ENCODE results near the gene EIF4G2.
A peak's percentile ranks its signal among the peaks of the same experiment; 100 is the strongest.

- peak; percentile 100 for TF ChIP-seq CTCF (IDR thresholded peaks at IDR 0.05)
- TF ChIP-seq, protein P1, sequence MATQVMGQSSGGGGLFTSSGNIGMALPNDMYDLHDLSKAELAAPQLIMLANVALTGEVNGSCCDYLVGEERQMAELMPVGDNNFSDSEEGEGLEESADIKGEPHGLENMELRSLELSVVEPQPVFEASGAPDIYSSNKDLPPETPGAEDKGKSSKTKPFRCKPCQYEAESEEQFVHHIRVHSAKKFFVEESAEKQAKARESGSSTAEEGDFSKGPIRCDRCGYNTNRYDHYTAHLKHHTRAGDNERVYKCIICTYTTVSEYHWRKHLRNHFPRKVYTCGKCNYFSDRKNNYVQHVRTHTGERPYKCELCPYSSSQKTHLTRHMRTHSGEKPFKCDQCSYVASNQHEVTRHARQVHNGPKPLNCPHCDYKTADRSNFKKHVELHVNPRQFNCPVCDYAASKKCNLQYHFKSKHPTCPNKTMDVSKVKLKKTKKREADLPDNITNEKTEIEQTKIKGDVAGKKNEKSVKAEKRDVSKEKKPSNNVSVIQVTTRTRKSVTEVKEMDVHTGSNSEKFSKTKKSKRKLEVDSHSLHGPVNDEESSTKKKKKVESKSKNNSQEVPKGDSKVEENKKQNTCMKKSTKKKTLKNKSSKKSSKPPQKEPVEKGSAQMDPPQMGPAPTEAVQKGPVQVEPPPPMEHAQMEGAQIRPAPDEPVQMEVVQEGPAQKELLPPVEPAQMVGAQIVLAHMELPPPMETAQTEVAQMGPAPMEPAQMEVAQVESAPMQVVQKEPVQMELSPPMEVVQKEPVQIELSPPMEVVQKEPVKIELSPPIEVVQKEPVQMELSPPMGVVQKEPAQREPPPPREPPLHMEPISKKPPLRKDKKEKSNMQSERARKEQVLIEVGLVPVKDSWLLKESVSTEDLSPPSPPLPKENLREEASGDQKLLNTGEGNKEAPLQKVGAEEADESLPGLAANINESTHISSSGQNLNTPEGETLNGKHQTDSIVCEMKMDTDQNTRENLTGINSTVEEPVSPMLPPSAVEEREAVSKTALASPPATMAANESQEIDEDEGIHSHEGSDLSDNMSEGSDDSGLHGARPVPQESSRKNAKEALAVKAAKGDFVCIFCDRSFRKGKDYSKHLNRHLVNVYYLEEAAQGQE (IDR thresholded peaks at IDR 0.05; ENCODE audit: insufficient read depth in 1 of 2, low read depth in 2 of 2, low read length in 1 of 2), result peak in 1 of 2 experiments; percentile 77; a peak in 1 of 4 replicates
- no peak; the same call in 1 of the 2 replicates for TF ChIP-seq POLR2AphosphoS5 (IDR thresholded peaks at IDR 0.05; ENCODE audit: low read depth, low read length)
Measured at GRCh38 chr11:10792385-10793068, 16.2 kb downstream of the EIF4G2 start.

Measured in Panc1 (cell line).